ENCODE data around the gene FBXO45. TPM values are rescaled to one million over a fixed set of nuclear protein-coding genes. Genes with fewer than 3 reads are reported as not detected.

Gene FBXO45
- total RNA-seq, 3 donors from 2014 or later, result 5.6 to 7.6 (median 7.5) TPM

GRCh38 chr3:196625331-196625730 lies 56.9 kb downstream of the FBXO45 start:
- no peaks in the 10 kb centered on the region for H3K36me3 ChIP-seq
- intact Hi-C loops (cut with DNase I; ENCODE audit: low total_unique reads), result no loop called here
- H3K4me1 ChIP-seq, result no peaks in the 10 kb centered on the region
- no peaks in the 10 kb centered on the region for H3K9me3 ChIP-seq
- H3K4me3 ChIP-seq, result no peak overlapping the region
- H3K27me3 ChIP-seq, result no peaks in the 10 kb centered on the region
- no peak for TF ChIP-seq POLR2A (IDR thresholded peaks at IDR 0.05)
- TF ChIP-seq POLR2AphosphoS5 (IDR thresholded peaks at IDR 0.05), result no peak
- TF ChIP-seq CTCF (IDR thresholded peaks at IDR 0.05), result no peak
- H3K27ac ChIP-seq, result no peak overlapping the region
- DNase-seq (ENCODE audit: low spot score in 2 of 2), result no peak

- peaks cover 0 to 3% of the 10 kb centered on the region in 2 donors for H3K4me1 ChIP-seq
- intact Hi-C loops (cut with DNase I; ENCODE audit: low total_unique reads), result no loop called here
- DNase-seq (ENCODE audit: low spot score in 2 of 2), result no peak
- H3K27me3 ChIP-seq, result no peaks in the 10 kb centered on the region
- H3K27ac ChIP-seq, result no peak overlapping the region
- no peaks in the 10 kb centered on the region for H3K9me3 ChIP-seq
- no peaks in the 10 kb centered on the region for H3K36me3 ChIP-seq
- no peak for TF ChIP-seq POLR2AphosphoS5 (IDR thresholded peaks at IDR 0.05)
- TF ChIP-seq POLR2A (IDR thresholded peaks at IDR 0.05), result no peak
- TF ChIP-seq CTCF (IDR thresholded peaks at IDR 0.05), result no peak
- H3K4me3 ChIP-seq, result no peak overlapping the region
These were observed 59.4 kb downstream of the FBXO45 start for GRCh38 chr3:196627918-196628231.

GRCh38 chr3:196629228-196629627 lies 60.8 kb downstream of the FBXO45 start:
- H3K36me3 ChIP-seq, result no peaks in the 10 kb centered on the region
- DNase-seq (ENCODE audit: low spot score in 2 of 2), result no peak
- TF ChIP-seq CTCF (IDR thresholded peaks at IDR 0.05), result no peak
- TF ChIP-seq POLR2AphosphoS5 (IDR thresholded peaks at IDR 0.05), result no peak
- TF ChIP-seq POLR2A (IDR thresholded peaks at IDR 0.05), result no peak
- H3K27me3 ChIP-seq, result no peaks in the 10 kb centered on the region
- H3K4me3 ChIP-seq, result no peak overlapping the region
- no peak overlapping the region for H3K27ac ChIP-seq
- H3K9me3 ChIP-seq, result no peaks in the 10 kb centered on the region
- intact Hi-C loops (cut with DNase I; ENCODE audit: low total_unique reads), result no loop called here
- peaks cover 0 to 3% of the 10 kb centered on the region in 2 donors for H3K4me1 ChIP-seq

GRCh38 chr3:196631682-196632045 lies 63.2 kb downstream of the FBXO45 start:
- Histone ChIP-seq H3K27ac (peak overlapping the region; percentile 78 to 85), H3K36me3 (no peaks in the 10 kb centered on the region), H3K9me3 (no peaks in the 10 kb centered on the region), H3K4me1 (peaks cover 0 to 3% of the 10 kb centered on the region in 2 donors), H3K4me3 (peak overlapping the region; percentile 66 to 81 (median 68)), H3K27me3 (no peaks in the 10 kb centered on the region)
- TF ChIP-seq CTCF (IDR thresholded peaks at IDR 0.05) (no peak), POLR2AphosphoS5 (IDR thresholded peaks at IDR 0.05) (no peak), POLR2A (IDR thresholded peaks at IDR 0.05) (no peak)
- intact Hi-C loops (cut with DNase I; ENCODE audit: low total_unique reads), result no loop called here
- no peak for DNase-seq (ENCODE audit: low spot score in 2 of 2)

- peak; percentile 50 to 63 for DNase-seq (ENCODE audit: low spot score in 2 of 2)
- H3K9me3 ChIP-seq, result no peaks in the 10 kb centered on the region
- TF ChIP-seq CTCF (IDR thresholded peaks at IDR 0.05) (no peak), POLR2AphosphoS5 (IDR thresholded peaks at IDR 0.05) (peak in 1 of 3 donors; percentile 21)
- peak overlapping the region; percentile 78 to 85 for H3K27ac ChIP-seq
- peak overlapping the region; percentile 66 to 81 (median 68) for H3K4me3 ChIP-seq
- intact Hi-C loops (cut with DNase I; ENCODE audit: low total_unique reads), result no loop called here
- peaks cover 0 to 3% of the 10 kb centered on the region in 2 donors for H3K4me1 ChIP-seq
- no peaks in the 10 kb centered on the region for H3K27me3 ChIP-seq
- H3K36me3 ChIP-seq, result no peaks in the 10 kb centered on the region
These were observed 63.7 kb downstream of the FBXO45 start for GRCh38 chr3:196632046-196632751.
